Measurements from ENCODE around the gene MFNG.

DNA sequence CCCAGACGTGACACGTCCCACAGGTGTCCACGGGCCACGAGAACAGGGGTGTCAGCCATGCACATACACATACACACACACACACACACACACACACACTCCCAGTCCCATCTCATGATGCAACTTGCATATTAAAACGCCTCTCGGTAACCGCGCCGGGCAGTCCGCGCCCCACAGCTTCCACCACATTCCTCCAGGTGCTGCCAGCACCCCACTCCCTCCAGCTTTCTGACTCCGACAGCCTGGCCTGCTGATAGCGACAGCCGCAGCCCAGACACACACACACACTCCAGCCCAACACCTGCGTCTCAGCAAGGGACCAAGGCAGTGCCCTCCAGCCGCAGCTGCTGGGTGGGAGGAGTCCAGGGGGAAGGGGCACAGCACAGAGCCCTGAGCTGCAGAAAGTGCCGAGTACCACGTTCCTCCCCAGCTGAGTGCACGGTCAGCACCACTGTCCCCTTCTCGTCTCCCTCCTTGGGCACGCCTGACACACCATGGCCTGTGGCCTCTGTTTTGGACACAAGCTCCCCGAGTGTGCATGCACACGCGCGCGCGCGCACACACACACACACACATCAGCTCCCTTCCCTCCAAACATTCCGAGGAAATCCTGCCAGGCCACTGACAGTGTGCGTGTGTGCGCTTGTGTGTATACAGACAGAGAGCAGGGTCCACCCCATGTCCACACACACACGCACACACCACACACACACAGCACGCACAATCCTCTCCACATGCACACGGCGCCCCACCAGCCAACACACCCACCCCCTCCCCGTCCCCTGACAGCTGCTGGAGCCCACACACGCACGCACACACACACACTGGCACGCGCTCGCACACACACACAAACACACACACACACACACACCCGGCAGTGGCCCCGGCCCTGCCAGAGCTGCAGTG is 60.1 kb downstream of the MFNG start:
- TF ChIP-seq POLR2A (IDR thresholded peaks at IDR 0.05; ENCODE audit: low read length): no peak
- no peak for TF ChIP-seq GATA1 (IDR thresholded peaks at IDR 0.05; ENCODE audit: low read depth, low read length)
